Measurements from ENCODE around the gene SHOC1.
"Not testable (repeated sequence)": the region's sequence is repeated elsewhere in the genome, so short reads cannot be mapped to it uniquely, and the experiment has no call there.

DNA sequence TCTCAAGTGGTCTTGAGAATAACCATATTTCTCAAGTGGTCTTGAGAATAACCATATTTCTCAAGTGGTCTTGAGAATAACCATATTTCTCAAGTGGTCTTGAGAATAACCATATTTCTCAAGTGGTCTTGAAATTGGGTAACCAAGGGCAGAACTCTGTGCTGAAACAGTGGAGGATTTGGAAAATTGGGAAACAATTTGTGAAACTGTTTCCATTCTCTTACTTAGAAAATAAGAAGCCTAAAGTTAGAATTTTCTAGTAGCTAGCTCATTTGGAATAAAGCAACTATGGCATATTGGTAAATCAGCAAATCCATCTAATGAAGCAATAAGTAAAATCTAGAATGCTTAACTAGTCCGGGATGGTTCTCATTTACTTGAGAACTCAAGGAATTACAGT is 2.9 kb downstream of the SHOC1 start:
- TF ChIP-seq, protein P1, sequence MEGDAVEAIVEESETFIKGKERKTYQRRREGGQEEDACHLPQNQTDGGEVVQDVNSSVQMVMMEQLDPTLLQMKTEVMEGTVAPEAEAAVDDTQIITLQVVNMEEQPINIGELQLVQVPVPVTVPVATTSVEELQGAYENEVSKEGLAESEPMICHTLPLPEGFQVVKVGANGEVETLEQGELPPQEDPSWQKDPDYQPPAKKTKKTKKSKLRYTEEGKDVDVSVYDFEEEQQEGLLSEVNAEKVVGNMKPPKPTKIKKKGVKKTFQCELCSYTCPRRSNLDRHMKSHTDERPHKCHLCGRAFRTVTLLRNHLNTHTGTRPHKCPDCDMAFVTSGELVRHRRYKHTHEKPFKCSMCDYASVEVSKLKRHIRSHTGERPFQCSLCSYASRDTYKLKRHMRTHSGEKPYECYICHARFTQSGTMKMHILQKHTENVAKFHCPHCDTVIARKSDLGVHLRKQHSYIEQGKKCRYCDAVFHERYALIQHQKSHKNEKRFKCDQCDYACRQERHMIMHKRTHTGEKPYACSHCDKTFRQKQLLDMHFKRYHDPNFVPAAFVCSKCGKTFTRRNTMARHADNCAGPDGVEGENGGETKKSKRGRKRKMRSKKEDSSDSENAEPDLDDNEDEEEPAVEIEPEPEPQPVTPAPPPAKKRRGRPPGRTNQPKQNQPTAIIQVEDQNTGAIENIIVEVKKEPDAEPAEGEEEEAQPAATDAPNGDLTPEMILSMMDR (IDR thresholded peaks at IDR 0.05), result not testable (repeated sequence)
- TF ChIP-seq POLR2A (IDR thresholded peaks at IDR 0.05), result not testable (repeated sequence)
